Esophagus squamous epithelium (tissue), 4 donors: ENCODE measurements around the gene STON2.

ENCODE experiments used
- CTCF ChIP-seq, 6 experiments: fragments of 450-650 bp in 4 of 6; fragments of 200-600 bp in 2 of 6; sonication (generic) in 2 of 6; IDR thresholded peaks; one replicate each; pipeline ENCODE4 v1.5.1; 2016 to 2019; ENCODE audit warnings: antibody characterized with exemption in 6 of 6, mild to moderate bottlenecking in 4 of 6, moderate library complexity in 4 of 6
- POLR2A ChIP-seq, 4 donors: fragments of 450-650 bp; IDR thresholded peaks; one replicate each; pipeline ENCODE4 v1.6.1; 2017; ENCODE audit warnings: antibody characterized with exemption in 4 of 4, mild to moderate bottlenecking in 4 of 4, moderate library complexity in 3 of 4

GRCh38 chr14:81341781-81342180 lies 58.3 kb downstream of the STON2 start:
- TF ChIP-seq CTCF (IDR thresholded peaks at IDR 0.05) (no peak), POLR2A (IDR thresholded peaks at IDR 0.05) (no peak)
